ENCODE results near the gene PPP2R2C.

DNA sequence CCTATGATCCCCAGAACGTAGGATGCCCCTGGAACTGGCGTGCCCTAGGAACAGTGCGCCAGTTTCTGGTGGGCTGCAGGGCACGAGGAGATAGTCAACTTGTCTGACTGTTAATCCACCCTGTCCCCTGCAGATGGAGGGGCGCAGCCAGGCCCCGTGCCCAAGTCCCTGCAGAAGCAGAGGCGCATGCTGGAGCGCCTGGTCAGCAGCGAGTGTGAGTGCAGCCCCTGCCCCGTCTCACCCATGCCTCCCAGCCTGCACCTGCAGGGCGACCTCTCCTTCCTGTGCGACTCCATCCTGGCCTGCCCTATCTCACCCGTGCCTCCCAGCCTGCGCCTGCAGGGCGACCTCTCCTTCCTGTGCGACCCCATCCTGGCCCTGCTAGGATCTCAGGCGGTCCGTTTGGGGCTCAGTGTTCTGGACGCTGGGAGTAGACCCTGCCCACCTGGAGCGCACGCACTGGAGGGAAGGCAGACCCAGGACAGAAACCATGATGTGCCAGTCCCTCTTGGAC, 180.6 kb downstream of the PPP2R2C start:
- TF ChIP-seq, protein P1, sequence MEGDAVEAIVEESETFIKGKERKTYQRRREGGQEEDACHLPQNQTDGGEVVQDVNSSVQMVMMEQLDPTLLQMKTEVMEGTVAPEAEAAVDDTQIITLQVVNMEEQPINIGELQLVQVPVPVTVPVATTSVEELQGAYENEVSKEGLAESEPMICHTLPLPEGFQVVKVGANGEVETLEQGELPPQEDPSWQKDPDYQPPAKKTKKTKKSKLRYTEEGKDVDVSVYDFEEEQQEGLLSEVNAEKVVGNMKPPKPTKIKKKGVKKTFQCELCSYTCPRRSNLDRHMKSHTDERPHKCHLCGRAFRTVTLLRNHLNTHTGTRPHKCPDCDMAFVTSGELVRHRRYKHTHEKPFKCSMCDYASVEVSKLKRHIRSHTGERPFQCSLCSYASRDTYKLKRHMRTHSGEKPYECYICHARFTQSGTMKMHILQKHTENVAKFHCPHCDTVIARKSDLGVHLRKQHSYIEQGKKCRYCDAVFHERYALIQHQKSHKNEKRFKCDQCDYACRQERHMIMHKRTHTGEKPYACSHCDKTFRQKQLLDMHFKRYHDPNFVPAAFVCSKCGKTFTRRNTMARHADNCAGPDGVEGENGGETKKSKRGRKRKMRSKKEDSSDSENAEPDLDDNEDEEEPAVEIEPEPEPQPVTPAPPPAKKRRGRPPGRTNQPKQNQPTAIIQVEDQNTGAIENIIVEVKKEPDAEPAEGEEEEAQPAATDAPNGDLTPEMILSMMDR (conservative IDR thresholded peaks at IDR 0.05; ENCODE audit: low read depth, low read length): no peak
- TF ChIP-seq EZH2 (IDR thresholded peaks at IDR 0.05; ENCODE audit: low read length, unreplicated experiment) (no peak), EZH2phosphoT487 (IDR thresholded peaks at IDR 0.05; ENCODE audit: borderline replicate concordance, low read length) (no peak)

All from PC-3 (cell line).